Fibroblast of lung (primary cell): Measurements from ENCODE around the gene CAMK2B. TPM values are rescaled to one million over a fixed set of nuclear protein-coding genes. Genes with fewer than 3 reads are reported as not detected.

ENCODE experiments used
- DNase-seq, 2 donors: peaks; one replicate each; pipeline versions ENCODE4 v3.0.0 to v3.0.0-alpha.2; 2010; ENCODE audit warnings: low read depth in 2 of 2
- H2AFZ ChIP-seq: 2 replicates; pipeline ENCODE4 v1.5.1; 2012; ENCODE audit warnings: low read length, control low read depth, inconsistent platforms
- H3K27ac ChIP-seq: 2 replicates; pipeline ENCODE4 v1.5.1; 2011; ENCODE audit warnings: low read length, control low read depth; ENCODE audit not compliant: insufficient read depth
- H3K27me3 ChIP-seq: 2 replicates; pipeline ENCODE4 v1.5.1; 2011; ENCODE audit warnings: mild to moderate bottlenecking, low read length; ENCODE audit not compliant: control insufficient read depth, insufficient read depth
- H3K36me3 ChIP-seq: 2 replicates; pipeline ENCODE4 v1.5.1; 2011; ENCODE audit warnings: low read length; ENCODE audit not compliant: control insufficient read depth, insufficient read depth
- H3K4me1 ChIP-seq: 2 replicates; pipeline ENCODE4 v1.5.1; 2011; ENCODE audit warnings: low read length; ENCODE audit not compliant: control insufficient read depth, insufficient read depth; ENCODE audit errors: extremely low read depth
- H3K4me2 ChIP-seq: 2 replicates; pipeline ENCODE4 v1.5.1; 2011; ENCODE audit warnings: low read length, control low read depth; ENCODE audit not compliant: insufficient read depth; ENCODE audit errors: extremely low read depth
- H3K4me3 ChIP-seq, 4 experiments: fragments of 200-600 bp in 1 of 4; sonication (generic) in 1 of 4; replicated peaks in 1 of 4; 2 replicates each; pipeline ENCODE4 v1.5.1; 2011 to 2016; ENCODE audit warnings: low read length in 4 of 4, low read depth in 3 of 4, mild to moderate bottlenecking in 3 of 4, control low read depth in 2 of 4, inconsistent platforms in 1 of 4, mixed read lengths in 1 of 4; ENCODE audit not compliant: insufficient read depth in 1 of 4; ENCODE audit errors: control extremely low read depth in 1 of 4
- H3K79me2 ChIP-seq: 2 replicates; pipeline ENCODE4 v1.5.1; 2012; ENCODE audit warnings: mild to moderate bottlenecking, low read length, inconsistent platforms; ENCODE audit not compliant: control insufficient read depth, insufficient read depth
- H3K9ac ChIP-seq: 2 replicates; pipeline ENCODE4 v1.5.1; 2011; ENCODE audit warnings: mild to moderate bottlenecking, low read length, control low read depth; ENCODE audit not compliant: insufficient read depth
- H3K9me3 ChIP-seq: 2 replicates; pipeline ENCODE4 v1.5.1; 2012; ENCODE audit warnings: low read depth, low read length; ENCODE audit not compliant: control insufficient read depth, insufficient read depth
- H4K20me1 ChIP-seq: 2 replicates; pipeline ENCODE4 v1.5.1; 2011; ENCODE audit warnings: low read length; ENCODE audit not compliant: control insufficient read depth, insufficient read depth; ENCODE audit errors: extremely low read depth
- CTCF ChIP-seq, 2 donors: IDR thresholded peaks in 1 of 2; conservative IDR thresholded peaks in 1 of 2; 1 replicate in 1 of 2; 2 replicates in 1 of 2; pipeline ENCODE4 v1.5.1; 2011 to 2012; ENCODE audit warnings: low read length in 2 of 2, control low read depth in 1 of 2, inconsistent platforms in 1 of 2, low read depth in 1 of 2, mild to moderate bottlenecking in 1 of 2
- EZH2 ChIP-seq: IDR thresholded peaks from 2 replicates; pipeline ENCODE4 v1.5.1; 2012; ENCODE audit warnings: low read length, control low read depth, mild to moderate bottlenecking; ENCODE audit errors: missing control alignments
- polyA plus RNA-seq, 2 donors: library from polyadenylated mRNA; depleted of rRNA in 1 of 2; stranded (reverse) in 1 of 2; unstranded in 1 of 2; fragments of >200 nt; gene quantifications; 2 replicates each; pipeline ENCODE4 v1.2.1, GENCODE V29; 2011 to 2012; ENCODE audit warnings: missing spikeins in 1 of 2
- total RNA-seq: library from RNA; depleted of rRNA; stranded (reverse); fragments of >200 nt; gene quantifications from 2 replicates; pipeline ENCODE4 v1.2.1, GENCODE V29; 2014

CAMK2B gene
- total and polyA plus RNA-seq, 2 donors (not counting 1 experiment from before 2014, with no cell fraction given), result 0.06 to 0.17 TPM

GRCh38 chr7:44197474-44197873 is 127.9 kb downstream of the CAMK2B start:
- Histone ChIP-seq H3K4me2 (no peak overlapping the region), H4K20me1 (no peaks in the 10 kb centered on the region), H3K9ac (no peak overlapping the region), H3K27ac (no peak overlapping the region), H3K36me3 (no peaks in the 10 kb centered on the region), H3K27me3 (peaks cover 5% of the 10 kb centered on the region), H3K9me3 (no peaks in the 10 kb centered on the region), H2AFZ (no peak overlapping the region), H3K79me2 (peaks cover 15% of the 10 kb centered on the region), H3K4me3 (no peak overlapping the region), H3K4me1 (no peaks in the 10 kb centered on the region)
- no peak for TF ChIP-seq EZH2
- no peak for TF ChIP-seq CTCF (conservative IDR thresholded peaks at IDR 0.05 in 1 of 2, IDR thresholded peaks at IDR 0.05 in 1 of 2; ENCODE audit: low read depth in 1 of 2, low read length in 2 of 2)
- no peak for DNase-seq

- peak; percentile 30 to 62 for DNase-seq
- no peaks in the 10 kb centered on the region for H3K4me1 ChIP-seq
- H3K4me2 ChIP-seq, result no peak overlapping the region
- TF ChIP-seq EZH2, result no peak
- TF ChIP-seq CTCF (conservative IDR thresholded peaks at IDR 0.05 in 1 of 2, IDR thresholded peaks at IDR 0.05 in 1 of 2; ENCODE audit: low read depth in 1 of 2, low read length in 2 of 2), result peak; percentile 83 to 94
- H3K4me3 ChIP-seq, result no peak overlapping the region
- no peaks in the 10 kb centered on the region for H3K36me3 ChIP-seq
- H3K9ac ChIP-seq, result no peak overlapping the region
- H2AFZ ChIP-seq, result no peak overlapping the region
- H4K20me1 ChIP-seq, result no peaks in the 10 kb centered on the region
- peaks cover 5% of the 10 kb centered on the region for H3K79me2 ChIP-seq
- H3K9me3 ChIP-seq, result no peaks in the 10 kb centered on the region
- H3K27me3 ChIP-seq, result peaks cover 5% of the 10 kb centered on the region
- H3K27ac ChIP-seq, result no peak overlapping the region
Observed at GRCh38 chr7:44196450-44196872, 128.9 kb downstream of the CAMK2B start.

GRCh38 chr7:44195889-44196288 is 129.5 kb downstream of the CAMK2B start:
- no peak for DNase-seq
- Histone ChIP-seq H3K4me3 (no peak overlapping the region), H3K79me2 (peaks cover under 1% of the 10 kb centered on the region), H3K27ac (no peak overlapping the region), H3K4me1 (no peaks in the 10 kb centered on the region), H3K4me2 (no peak overlapping the region), H2AFZ (no peak overlapping the region), H3K27me3 (peaks cover 5% of the 10 kb centered on the region), H4K20me1 (no peaks in the 10 kb centered on the region), H3K36me3 (no peaks in the 10 kb centered on the region), H3K9me3 (no peaks in the 10 kb centered on the region), H3K9ac (no peak overlapping the region)
- no peak for TF ChIP-seq CTCF (conservative IDR thresholded peaks at IDR 0.05 in 1 of 2, IDR thresholded peaks at IDR 0.05 in 1 of 2; ENCODE audit: low read depth in 1 of 2, low read length in 2 of 2)
- TF ChIP-seq EZH2, result no peak
